ENCODE measurements around the gene AP2S1.
"Not testable (repeated sequence)": the region's sequence is repeated elsewhere in the genome, so short reads cannot be mapped to it uniquely, and the experiment has no call there.

AP2S1 gene

DNA sequence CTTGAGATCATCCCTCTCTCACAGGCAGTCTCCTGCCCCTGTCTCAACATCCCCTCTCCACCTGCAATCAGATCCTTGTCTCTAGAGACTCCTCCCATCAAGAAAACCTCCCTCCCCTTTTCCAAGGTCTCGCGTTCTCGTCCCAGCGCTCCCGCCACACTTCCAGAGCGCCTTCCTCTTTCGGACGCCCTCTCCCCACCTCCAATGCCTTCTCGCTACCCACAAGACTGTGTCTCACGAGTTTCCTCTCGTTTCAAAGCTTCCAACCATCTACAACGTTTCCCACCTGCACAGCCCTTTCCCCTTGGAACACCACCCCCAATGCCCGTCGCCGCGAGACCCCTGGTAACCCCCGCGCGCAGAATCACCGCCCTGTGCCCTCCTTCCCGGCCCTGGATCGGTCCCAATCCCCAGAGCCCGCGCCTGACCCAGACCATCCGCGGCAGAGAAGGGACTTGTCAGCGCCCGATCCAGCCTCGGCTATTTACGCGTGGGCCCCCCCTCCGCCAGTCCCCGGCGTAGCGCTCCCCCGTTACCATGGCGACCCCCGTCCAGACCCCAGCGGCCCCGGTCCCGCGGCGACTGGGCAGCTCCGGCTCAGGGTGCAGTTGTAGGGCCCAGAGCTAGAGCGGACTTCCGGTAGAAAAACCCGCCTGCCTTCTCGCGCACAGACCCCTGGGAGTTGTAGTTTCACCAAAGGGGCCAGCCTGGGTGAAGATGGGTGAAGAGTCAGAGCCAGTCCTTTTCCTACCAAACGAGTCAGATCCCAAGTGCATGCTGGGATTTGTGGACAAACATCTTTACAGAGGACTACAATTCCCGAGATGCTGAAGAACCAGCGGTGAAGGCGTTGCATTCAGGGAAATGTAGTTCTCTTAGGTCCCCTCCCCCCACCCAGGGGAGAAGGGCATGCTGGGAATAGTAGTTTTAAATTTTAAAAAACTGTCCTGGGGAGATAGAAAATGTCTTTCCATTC is at the start of gene AP2S1:
Gene AP2S1, minus strand, starts transcription at position 619 of the 976 bp plus-strand sequence. Its CDS starts 80 bp downstream, at position 539.
- peak; percentile 92 for DNase-seq

DNA sequence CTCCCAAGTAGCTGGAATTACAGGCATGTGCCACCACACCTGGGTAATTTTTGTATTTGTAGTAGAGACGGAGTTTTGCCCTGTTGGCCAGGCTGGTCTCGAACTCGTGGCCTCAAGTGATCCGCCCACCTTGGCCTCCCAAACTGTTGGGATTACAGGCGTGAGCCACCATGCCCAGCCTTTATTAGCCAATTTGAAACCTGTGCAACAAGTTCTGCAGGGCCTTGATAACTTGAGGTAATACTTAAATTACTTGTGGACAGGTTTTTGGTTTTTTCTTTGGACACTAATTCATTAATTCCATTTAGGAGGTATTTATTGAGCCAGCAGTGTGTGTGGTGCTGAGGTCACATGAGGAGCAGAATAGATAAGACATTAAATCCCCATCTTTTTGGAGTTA is 49.7 kb upstream of the AP2S1 start:
- no peak for DNase-seq

DNA sequence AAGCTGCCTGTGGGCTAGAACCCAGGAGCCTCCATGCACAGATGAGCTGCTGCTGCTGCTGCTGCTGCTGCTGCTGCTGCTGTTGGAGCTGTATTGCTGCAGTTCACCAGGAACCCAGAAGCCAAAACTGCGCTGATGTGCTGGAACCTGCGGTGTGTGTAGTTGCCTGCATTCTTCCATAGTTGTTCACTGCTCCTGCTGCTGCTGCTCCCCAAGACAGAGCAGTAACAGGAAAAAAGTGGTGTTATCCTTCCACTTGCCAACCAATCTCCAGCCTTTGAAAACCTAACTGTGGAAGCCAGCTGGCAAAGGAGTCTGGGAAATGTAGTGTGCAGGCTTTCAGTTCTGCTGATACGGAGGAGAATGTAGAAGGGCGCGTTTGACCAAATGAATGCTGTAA is 48.1 kb upstream of the AP2S1 start:
- no peak for DNase-seq

DNA sequence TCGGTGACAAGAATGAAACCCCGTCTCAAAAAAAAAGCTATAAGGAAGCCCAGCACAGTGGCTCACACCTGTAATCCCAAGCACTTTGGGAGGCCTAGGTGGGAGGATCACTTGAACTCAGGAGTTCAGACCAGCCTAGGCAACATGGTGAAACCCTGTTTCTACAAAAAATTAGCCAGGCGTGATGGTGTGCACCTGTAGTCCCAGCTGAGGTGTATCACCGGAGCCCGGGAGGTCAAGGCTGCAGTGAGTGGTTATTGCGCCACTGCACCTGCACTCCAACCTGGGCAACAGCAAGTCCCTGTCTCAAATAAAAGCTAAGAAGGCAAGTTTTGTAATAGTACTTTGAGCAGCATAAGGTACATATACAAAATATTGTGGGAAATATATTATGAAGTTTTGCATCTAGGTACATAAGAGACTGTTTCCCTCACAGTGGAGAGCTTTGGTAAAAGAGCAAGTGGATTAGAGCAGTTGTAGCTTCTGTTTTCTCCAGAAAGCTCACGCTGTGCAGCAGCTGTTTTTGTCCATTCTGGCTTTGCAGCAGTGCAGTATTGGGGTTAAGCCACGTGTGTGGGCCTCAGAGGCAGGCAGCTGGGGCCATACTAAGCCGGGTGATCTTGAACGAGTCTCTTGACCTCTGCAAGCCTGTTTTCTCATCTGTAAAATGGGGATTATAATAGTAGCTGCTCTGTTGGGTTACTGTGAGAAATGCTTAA is 45.6 kb upstream of the AP2S1 start:
- DNase-seq = peak; percentile 56

DNA sequence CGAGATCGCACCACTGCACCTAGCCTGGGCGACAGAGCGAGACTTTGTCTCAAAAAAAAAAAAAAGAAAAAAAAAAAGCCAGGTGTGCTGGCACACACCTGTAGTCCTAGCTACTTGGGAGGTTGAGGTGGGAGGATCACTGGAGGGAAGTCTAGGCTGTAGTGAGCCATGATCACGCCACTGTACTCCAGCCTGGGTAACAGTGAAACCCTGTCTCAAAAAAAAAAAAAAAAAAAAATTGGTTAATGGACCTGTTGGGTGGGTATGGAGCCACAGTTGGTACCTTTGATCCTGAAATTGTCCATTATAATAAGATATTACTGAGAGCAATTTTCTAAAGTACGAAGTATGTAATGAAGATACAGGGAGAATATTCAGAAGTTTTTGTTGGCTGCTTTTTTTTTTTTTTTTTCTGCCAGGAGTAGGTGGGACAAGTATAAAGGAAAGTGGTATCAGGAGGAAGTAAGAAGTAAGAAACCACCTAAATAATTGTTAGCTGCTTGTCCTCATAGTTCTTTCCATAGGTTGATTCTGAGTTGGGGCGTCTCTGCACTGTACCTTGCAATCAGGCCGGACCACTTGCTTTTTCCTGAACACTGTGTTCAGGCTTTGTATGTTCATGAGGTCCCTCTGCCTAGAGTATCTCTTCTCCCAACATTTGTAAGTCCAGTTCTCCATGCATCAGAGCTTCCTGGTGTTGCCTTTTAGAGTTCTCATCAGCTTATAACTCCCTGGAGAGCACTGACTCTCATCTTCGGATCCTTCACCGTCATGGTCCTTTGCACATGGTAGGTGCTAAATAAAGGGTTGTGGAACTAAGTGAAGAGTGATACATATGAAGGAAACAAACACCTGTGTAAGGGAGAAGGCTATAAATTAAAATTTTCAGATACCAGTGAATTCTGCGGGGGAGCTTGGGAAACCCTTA is 41.9 kb upstream of the AP2S1 start:
- DNase-seq = no peak

DNA sequence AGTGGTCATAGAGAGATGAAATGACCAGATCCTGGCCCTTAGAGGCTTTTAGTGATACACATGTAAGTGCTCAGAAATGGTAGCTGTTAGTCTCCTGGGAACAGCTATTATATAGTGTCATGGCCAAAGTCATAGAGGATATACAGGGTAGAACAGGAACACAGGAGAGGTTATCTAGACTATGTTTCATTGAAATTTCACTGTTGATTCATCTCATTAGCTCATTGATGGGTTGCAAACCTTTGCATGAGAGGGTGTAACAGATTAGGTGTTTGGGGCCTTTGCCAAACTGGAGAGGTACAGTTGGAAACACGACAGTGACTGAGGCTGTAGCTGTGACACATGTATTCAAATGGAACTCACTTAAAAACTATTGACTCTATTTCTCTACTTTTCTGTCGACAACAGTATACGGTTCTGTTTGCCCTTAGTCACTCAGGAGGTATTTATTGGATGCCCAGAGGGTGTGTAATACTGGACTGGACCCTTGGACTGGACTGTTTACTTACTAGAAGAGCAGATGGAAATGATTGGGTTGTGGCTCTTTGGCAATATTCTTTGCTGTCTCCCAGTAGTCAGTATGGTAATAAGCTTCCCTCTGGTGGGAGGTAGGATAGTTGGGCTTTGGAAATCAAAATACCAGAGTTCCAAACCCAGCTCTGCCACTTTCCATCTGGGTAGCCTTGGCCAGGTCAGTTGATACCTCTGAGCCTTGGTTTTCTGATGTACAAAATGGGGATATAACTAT is 40.0 kb upstream of the AP2S1 start:
- DNase-seq = no peak

DNA sequence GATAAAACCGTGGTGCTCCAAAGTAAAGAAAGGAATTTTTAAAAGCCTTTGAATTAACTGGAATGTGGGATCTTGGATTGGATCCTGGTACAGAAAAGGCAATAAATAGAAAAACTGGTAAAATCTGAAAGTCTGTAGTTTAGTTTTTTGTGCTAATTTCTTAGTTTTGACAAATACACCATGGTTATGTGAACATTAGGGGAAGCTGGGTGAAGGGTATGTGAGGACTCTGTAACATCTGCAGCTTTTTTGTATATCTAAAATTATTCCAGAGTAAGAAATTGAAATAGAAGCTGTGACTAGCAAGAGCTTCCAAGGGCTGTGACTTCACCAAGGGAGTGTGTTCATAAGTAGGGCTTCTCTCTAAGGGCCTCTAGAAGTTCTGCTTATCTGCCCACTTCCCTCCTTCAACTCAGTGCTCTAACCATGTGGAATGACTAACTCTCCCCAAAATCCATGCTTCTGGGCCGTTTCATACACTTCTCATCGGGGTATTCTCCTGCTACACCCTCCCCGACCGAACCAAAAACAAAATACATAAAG is 36.7 kb upstream of the AP2S1 start:
- DNase-seq = no peak

DNA sequence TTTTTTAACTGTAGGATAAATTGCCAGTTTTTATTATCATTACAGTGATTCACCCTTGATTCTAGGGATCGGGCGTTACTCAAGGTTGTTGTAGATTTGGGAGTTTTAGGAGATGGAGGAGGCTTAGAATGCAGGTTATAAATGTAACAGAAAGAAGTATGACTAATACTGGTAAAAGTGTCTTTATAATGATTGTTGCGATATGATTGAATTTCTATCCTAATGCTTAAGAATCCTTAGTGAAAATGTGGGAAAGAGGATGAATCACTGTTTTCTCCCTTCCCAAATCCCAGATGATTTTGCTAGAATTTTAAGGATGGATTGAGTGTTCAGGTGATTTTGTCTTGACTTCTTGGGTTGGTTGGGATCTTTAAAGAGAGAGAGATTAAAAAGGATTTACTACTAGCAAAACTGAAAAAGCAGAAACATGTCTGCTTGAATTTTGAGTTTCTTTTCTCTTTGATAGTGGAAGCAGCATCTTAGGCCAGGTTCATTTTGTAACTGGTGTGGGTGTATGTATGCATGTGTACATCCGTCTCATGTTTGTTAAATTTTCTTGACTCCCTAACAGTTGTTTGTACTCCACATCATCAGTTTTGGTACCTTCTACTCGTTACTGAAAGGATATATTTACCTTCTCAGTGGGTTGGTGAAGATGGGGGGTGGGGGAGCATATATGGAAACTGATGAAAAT is 36.0 kb upstream of the AP2S1 start:
- DNase-seq = no peak

DNA sequence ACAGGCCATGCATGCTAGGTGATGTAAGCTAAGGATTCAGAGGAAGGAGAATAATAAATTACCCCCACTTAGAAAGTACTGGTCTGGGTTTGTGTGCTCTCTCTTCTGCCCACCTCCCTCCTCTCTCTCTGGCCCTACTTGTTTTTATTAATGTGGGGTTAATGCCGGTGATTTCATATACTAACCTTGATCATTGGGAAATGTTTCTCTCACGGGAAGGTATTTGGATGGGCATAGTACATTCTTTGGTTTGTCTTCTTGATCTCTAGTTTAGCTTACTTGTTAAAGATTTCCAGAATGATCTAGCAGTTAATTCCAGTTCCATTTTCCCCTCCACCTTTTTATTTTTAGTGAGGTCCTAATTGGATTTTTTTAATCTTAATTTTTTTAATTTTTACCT is 34.8 kb upstream of the AP2S1 start:
- no peak for DNase-seq

DNA sequence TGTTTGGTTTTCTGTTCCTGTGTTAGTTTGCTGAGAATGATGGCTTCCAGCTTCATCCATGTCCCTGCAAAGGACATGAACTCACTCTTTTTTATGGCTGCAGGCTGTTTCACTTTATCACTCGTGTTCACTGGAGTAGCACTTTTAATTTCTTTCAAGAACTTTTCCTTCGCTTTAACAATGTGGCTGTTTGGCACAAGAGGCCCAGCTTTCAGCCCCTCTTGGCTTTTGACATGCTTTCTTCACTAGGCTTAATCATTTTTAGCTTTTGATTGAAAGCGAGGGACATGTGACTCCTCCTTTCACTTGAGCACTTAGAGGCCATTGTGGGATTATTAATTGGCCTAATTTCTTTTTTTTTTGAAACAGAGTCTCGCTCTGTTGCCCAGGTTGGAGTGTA is 32.1 kb upstream of the AP2S1 start:
- not testable (repeated sequence) for DNase-seq

DNA sequence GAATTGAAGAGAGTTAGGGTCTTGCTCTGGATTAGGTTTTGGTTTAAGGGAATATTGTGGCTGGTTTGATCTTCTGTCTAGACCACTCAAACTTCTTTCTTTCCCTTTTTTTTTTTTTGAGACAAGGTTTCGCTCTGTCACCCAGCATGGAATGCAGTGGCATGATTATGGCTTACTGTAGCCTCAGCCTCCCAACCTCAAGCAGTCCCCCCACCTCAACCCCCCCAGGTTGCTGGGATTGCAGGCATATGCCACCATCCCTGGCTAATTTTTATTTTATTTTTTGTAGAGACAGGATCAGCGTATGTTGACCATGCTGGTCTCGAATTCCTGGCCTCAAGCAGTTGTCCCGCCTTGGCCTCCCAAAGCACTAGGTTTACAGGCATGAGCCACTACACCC is 31.4 kb upstream of the AP2S1 start:
- DNase-seq = no peak

DNA sequence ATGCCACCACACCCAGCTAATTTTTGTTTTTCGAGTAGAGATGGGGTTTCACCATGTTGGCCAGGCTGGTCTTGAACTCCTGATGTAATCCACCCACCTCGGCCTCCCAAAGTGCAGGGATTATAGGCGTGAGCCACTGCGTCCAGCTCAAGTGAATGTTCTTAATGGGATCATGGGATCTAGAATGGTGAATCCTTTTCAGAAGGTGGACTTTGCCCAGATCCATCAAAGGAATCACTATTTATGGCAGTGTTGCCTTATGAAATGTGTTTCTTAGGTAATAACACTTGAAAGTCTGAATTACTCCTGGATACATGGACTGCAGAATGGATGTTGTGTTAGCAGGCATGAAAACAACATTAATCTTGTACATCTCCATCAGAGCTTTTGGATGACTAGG is 30.4 kb upstream of the AP2S1 start:
- no peak for DNase-seq

DNA sequence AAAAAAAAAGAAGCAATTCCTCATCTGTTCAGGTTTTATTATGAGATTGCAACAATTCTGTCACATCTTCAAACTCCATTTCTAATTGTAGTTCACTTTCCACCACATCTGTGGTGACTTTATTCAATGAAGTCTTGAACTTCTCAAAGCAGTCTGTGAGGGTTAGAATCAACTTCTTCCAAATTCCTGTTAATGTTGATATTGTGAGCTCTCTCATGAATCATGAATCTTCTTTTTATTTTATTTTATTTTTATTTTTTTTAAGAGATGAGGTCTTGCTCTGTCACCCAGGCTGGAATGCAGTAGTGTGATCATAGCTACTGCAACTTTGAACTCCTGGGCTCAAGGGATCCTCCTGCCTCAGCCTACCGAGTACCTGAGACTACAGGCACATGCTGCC is 29.8 kb upstream of the AP2S1 start:
- no peak for DNase-seq

DNA sequence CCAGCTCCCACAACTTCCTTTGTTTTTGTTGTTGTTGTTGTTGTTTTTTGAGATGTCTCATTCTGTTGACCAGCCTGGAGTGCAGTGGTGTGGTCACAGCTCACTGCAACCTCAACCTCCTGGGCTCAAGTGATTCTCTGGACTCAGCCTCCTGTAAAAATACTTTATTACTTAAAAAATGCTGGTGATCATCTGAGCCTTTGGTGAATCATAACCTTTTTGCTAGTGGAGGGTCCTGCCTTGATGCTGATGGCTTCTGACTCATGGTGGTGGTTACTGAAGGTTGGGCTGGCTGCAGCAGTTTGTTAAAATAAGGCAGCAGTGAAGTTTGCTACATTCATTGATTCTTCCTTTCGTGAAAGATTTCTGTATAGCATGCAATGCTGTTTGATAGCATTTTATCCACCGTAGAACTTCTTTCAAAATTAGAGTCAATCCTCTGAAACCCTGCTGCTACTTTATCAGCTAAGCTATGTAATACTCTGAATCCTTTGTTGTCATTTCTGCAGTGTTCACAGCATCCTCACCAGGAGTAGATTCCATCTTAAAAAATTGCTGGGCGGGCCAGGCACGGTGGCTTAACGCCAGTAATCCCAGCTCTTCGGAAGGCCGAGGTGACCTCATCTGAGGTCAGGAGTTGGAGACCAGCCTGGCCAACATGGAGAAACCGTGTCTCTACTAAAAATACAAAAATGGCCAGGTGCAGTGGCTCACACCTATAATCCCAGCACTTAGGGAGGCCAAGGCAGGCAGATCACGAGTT is 28.1 kb upstream of the AP2S1 start:
- no peak for DNase-seq

DNA sequence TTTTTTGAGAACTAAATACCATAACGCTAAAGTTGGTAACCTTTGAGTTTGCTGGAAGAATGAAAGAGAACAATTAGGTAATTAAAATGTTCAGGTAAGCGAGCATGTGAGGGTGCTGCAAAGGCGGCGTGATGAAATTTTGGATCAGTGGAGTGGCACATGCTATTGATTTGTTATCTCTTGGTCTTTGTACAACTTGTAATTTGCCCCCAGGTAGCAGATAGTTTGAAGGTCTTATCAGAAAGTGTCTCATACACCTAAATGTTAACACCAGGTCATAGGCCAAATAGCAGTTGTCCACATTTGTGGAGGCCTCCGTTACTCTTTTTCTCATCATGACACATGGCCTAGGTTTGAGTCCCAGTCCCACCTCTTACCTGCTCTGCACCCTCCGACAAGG is 25.0 kb upstream of the AP2S1 start:
- DNase-seq = no peak

DNA sequence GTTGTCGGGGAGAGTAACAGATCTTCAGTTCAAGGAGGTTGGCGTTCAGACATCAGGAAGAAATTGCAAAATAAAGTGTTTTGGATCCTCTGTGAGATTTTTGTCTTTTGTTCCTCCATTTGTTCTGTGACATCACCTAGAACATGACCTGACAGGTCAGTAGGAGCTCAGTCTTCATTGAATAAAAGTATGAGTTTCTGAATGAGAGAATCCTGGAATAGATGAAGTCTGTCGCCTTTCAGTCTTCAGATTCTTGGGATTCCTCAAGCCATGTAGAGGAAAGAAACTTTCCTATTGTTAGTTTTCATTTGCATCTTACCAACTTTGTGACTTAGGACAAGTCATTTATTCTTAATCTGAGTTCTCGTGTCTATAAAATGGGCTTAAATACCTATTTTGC is 24.6 kb upstream of the AP2S1 start:
- no peak for DNase-seq

DNA sequence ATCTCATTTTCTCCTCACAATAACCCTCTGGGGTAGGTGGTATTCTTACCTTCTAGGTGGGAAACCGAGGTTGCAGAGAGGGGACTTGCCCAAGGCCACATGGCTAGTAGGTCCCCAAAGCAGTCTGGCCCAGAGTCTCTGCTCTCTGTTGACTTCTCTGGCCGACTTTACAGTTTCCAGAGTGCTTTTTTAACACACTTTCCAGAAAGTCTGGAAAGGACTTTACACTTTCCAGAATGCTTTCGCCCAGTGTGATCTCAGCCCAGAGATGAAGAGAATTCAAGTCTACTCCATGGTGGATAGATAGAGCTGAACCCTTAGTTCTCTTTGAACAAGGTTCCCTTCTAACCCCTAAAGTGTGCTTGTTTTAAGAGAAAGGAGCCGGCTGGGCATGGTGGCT is 22.3 kb upstream of the AP2S1 start:
- DNase-seq = no peak

DNA sequence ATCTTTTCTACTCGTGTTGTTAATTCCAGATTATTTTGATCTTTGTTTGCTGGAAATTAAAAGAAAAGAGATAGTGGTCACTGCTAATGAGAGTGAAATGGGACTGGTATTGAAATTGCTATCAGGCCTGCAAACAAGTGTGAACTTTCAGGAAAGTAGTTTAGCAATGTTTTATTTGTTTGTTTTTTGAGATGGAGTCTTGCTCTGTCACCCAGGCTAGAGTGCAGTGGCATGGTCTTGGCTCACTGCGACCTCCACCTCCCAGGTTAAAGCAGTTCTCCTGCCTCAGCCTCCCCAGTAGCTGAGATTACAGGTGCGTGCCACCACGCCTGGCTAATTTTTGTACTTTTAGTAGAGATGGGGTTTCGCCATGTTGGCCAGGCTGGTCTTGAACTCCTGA is 20.5 kb upstream of the AP2S1 start:
- not testable (repeated sequence) for DNase-seq

DNA sequence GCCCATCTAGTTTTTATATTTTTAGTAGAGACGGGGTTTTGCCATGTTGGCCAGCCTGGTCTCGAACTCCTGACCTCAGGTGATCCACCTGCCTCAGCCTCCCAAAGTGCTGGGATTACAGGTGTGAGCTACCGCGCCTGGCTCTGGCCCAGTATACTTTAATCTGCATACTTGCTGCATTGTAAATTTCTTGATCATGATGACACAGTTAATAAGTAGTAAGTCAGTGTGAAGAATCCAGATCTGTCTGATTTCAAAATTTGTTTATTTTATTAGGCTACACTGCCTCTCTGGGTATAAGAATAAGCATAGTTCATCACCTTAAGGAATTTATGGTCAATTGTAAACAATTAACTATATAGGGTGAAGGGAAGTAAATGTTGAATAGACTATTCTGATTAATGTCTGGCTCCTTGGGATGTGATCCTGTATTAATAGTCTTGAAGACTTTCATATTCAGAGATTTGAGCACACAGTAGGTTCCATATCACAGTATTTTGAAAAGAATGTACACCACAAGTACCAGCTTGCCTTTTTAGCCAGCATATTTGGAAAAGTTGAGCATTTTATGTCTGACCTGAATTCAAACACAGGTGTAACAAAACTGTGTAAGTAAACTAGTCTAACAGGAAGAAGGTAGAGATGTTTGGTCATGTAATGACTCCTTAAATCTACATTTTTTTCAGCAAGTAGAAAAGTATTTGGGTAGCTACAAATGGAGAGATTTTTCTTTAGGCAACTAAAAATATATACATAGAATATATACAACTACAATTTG is 17.6 kb upstream of the AP2S1 start:
- no peak for DNase-seq

DNA sequence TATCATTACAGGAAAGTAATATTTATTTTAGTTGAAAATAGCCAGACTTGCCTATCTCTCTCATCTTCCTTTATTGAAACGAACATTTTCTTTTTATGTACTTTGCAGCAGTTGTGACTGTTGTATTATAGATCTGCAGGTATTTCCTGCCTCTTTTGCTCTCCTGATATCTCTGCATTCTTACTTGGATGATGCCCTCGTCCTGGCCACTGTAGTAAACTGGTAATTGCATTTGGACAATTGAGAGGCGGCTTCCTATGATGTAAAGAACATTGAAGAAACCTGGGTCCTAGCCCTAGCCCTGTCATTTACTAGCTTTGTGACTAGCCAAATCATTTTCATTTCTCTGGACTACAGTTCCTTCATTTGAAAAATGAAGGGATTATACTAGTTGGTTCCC is 16.5 kb upstream of the AP2S1 start:
- DNase-seq = no peak
